OCI-LY1 (cell line): ENCODE results near the gene POLR3F.

Experiments
- EZH2 ChIP-seq: fragments of 200-600 bp; sonication (generic), shearing (Covaris generic); IDR thresholded peaks from 2 replicates; pipeline ENCODE4 v1.8.0; 2017; ENCODE audit warnings: borderline replicate concordance, mixed run types, mild to moderate bottlenecking, antibody characterized with exemption, low read length, moderate library complexity, mixed read lengths
- TF ChIP-seq, protein P1 (sequence below): fragments of 200-600 bp; sonication (generic), shearing (Covaris generic); IDR thresholded peaks from 2 replicates; pipeline ENCODE4 v1.5.1; 2017; ENCODE audit warnings: mild to moderate bottlenecking, antibody characterized with exemption, low read length, moderate library complexity, mixed read lengths

DNA sequence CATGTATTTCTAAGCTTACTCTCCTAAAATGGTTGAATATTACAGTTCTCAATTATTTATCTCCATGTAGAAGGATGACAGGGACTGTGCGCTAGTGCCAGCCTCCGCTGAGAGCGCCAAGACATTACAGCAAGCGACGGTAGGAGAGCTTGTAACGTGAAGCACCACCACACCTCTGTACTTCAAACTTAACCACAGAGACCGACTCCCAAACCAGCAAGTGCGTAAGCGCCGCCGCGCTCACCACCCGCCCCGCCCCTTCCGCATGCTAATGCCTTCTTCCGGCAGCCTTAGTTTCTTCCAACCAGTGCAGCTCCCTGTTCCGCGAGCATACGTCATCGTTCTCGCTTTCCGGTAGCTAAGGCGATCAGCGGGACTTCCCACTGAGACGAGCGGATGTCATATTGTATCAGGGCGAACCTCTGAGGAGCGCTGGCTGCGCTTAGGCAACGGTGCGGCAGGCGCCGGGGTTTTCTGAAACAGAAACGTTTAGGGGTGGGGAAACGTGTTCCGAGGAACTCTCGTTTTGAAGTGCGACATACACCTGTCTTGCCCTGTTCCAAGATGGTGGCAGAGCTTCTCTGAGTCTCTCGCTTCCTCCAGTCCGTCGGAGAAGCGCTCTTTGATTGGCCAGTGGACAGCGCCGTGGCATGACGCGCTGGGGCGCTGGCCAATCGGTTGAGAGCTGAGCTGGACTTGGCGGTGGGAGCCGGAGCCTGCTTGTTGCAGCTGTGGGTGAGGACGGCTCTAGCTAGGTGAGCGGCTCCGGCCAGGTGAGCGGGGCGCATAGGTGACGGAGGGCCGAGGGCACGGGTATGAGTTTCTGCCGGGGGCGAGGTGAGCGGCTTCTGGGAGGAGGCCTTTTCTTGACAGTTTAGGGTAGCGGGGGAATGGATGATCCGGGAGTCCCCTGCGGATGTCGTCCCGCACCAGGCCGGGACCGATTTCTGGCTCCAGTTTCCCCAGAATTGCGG is 40.3 kb downstream of the POLR3F start, which contains the start of gene SEC23B:
- TF ChIP-seq, protein P1, sequence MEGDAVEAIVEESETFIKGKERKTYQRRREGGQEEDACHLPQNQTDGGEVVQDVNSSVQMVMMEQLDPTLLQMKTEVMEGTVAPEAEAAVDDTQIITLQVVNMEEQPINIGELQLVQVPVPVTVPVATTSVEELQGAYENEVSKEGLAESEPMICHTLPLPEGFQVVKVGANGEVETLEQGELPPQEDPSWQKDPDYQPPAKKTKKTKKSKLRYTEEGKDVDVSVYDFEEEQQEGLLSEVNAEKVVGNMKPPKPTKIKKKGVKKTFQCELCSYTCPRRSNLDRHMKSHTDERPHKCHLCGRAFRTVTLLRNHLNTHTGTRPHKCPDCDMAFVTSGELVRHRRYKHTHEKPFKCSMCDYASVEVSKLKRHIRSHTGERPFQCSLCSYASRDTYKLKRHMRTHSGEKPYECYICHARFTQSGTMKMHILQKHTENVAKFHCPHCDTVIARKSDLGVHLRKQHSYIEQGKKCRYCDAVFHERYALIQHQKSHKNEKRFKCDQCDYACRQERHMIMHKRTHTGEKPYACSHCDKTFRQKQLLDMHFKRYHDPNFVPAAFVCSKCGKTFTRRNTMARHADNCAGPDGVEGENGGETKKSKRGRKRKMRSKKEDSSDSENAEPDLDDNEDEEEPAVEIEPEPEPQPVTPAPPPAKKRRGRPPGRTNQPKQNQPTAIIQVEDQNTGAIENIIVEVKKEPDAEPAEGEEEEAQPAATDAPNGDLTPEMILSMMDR, result no peak
- no peak for TF ChIP-seq EZH2
